ENCODE data around the gene B4GALT4.

DNA sequence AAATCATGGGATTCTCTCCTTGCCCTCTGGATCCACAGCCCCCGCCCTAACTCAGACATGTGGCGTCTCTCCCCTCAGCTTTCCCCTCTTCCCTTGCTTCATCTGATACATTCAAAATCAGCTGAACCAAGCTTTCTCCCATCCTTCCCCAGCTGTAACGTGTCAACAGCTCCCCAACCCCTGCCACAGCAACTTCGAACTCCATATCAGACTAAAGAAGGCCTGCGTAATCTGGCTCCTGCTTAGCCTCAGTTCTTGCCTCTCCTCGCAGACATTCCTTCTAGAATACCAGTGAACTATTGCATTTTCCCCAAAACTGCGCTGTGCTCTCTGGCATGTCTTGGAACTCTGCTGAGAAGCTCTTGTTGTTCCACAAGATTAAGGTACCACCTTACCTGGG is 18.3 kb downstream of the B4GALT4 start:
- TF ChIP-seq, protein P1, sequence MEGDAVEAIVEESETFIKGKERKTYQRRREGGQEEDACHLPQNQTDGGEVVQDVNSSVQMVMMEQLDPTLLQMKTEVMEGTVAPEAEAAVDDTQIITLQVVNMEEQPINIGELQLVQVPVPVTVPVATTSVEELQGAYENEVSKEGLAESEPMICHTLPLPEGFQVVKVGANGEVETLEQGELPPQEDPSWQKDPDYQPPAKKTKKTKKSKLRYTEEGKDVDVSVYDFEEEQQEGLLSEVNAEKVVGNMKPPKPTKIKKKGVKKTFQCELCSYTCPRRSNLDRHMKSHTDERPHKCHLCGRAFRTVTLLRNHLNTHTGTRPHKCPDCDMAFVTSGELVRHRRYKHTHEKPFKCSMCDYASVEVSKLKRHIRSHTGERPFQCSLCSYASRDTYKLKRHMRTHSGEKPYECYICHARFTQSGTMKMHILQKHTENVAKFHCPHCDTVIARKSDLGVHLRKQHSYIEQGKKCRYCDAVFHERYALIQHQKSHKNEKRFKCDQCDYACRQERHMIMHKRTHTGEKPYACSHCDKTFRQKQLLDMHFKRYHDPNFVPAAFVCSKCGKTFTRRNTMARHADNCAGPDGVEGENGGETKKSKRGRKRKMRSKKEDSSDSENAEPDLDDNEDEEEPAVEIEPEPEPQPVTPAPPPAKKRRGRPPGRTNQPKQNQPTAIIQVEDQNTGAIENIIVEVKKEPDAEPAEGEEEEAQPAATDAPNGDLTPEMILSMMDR (conservative IDR thresholded peaks at IDR 0.05; ENCODE audit: low read depth, low read length) = no peak
- TF ChIP-seq EZH2 (IDR thresholded peaks at IDR 0.05; ENCODE audit: low read length, unreplicated experiment) (no peak), EZH2phosphoT487 (IDR thresholded peaks at IDR 0.05; ENCODE audit: borderline replicate concordance, low read length) (no peak)
